Neural progenitor cell (in vitro differentiated cells): ENCODE measurements around the gene LAYN.

ENCODE experiments used
- EZH2phosphoT487 ChIP-seq: fragments of 200-600 bp; sonication (generic); IDR thresholded peaks from 2 replicates; pipeline ENCODE4 v1.6.1; 2017; ENCODE audit warnings: antibody characterized with exemption
- TF ChIP-seq, protein P1 (sequence below): fragments of 200-600 bp; sonication (generic); IDR thresholded peaks from 2 replicates; pipeline ENCODE4 v1.5.1; 2017; ENCODE audit warnings: antibody characterized with exemption, mild to moderate bottlenecking

DNA sequence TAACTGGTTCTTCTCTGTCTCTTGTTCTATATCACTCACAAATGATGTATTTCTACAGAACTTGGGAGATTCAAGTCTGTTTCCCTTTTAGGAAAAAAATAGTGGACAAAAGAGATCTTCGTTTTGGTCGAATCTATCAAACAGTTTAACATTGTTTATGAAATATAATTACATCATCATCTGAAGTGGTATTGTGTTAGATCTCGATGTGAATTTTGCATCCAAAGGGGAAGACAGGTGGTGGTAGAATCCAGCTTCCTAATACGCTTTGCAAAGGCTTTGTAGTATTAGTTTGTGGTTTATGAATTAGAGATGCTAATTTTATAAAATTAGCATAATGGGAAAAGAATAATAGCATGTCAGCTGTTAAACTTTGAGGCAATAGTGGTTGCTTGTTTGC lies 65.2 kb downstream of the LAYN start:
- TF ChIP-seq EZH2phosphoT487, result no peak
- TF ChIP-seq, protein P1, sequence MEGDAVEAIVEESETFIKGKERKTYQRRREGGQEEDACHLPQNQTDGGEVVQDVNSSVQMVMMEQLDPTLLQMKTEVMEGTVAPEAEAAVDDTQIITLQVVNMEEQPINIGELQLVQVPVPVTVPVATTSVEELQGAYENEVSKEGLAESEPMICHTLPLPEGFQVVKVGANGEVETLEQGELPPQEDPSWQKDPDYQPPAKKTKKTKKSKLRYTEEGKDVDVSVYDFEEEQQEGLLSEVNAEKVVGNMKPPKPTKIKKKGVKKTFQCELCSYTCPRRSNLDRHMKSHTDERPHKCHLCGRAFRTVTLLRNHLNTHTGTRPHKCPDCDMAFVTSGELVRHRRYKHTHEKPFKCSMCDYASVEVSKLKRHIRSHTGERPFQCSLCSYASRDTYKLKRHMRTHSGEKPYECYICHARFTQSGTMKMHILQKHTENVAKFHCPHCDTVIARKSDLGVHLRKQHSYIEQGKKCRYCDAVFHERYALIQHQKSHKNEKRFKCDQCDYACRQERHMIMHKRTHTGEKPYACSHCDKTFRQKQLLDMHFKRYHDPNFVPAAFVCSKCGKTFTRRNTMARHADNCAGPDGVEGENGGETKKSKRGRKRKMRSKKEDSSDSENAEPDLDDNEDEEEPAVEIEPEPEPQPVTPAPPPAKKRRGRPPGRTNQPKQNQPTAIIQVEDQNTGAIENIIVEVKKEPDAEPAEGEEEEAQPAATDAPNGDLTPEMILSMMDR, result no peak
